ENCODE measurements around the gene GSAP.

The GSAP gene

DNA sequence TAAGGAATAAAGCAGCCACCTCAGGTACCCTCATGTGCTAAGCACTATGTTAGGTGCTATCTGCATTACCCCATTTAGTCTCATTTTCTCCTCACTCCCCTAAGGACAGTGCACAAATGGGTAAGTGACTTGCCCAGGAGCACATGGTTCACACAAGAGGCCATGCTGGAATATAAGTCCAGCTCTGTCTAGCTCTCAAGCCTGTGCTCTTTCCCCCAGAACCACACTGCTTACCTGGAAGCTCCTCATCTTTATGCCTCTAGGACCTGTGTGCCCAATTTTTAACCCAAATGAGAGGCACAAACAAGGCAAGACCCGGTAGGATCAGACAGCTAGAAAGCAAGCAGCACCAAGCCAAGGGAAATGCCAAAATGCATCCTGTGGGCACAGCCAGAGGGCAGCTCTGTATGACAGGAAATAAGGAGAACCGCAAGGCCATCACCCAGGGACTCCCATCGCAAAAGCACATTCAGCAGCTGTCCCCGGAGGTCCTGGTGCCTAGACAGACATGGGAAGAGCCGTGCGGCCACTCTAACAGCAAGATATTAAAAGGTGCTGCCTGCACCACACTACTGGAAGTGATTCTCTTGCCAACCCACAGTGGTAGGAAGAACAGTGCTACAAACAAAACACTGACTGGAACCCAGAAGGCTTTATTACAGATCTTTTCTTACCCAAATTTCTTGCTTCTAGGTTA lies 88.1 kb downstream of the GSAP start:
- DNase-seq (ENCODE audit: low read depth): no peak

DNA sequence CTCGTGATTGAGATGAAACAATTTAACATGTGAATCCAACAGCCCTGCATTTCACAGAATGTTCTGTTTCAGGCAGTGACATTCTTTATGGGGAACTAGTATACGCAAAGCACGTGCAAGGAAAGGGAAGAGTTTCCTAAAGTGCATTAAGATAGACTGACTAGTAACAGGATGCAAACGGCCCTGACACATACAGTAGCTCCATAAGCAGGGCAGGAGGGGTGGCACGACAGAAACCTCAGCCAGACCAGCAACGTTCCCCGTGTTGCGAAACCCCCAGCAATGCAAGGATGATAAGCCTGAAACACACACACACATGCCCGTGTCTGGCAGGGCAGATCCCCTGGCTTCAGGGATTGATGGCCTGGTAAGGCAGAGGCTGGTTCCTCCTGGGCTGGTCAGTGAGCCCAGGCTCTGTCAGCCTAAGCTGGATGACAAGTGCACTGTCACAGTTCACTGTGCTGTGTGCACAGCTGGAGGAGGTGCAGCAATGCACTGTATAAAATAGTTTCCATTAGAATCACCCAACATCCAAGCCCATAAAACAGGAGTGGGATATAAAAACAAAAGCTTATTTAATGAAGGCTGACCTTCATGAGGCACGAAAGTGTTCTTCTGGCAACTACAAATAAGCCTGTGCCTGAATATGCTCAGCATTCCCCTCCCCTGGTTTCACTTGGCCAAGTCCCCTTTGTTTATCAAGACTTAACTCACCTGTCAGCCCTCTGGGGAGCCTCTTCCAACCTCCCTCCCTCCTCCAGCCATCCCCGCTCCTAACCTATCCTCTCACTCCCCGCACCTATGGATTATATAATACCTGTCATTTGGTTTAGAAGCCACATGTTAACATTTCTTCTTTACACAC lies 88.8 kb downstream of the GSAP start:
- no peak for DNase-seq (ENCODE audit: low read depth)

DNA sequence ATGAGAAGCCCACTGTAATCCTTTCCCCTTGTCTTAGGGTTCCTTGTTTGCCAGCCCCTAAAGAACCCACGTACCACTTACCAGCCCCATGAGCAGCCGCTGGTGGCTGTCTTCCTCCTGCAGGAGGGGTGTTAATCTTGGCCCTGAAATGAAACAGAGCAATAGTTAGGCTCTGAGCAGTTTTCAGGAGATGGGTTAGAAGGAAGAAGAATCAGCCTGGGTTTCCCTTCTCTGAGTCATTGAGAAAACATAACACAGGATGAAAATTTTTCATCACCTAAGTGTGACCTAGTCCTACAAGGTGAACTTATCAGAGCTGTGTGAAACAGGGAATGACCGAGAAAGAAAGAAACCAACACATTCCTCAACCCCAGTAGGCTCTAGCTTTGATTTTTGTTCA lies 90.0 kb downstream of the GSAP start:
- DNase-seq (ENCODE audit: low read depth): no peak

DNA sequence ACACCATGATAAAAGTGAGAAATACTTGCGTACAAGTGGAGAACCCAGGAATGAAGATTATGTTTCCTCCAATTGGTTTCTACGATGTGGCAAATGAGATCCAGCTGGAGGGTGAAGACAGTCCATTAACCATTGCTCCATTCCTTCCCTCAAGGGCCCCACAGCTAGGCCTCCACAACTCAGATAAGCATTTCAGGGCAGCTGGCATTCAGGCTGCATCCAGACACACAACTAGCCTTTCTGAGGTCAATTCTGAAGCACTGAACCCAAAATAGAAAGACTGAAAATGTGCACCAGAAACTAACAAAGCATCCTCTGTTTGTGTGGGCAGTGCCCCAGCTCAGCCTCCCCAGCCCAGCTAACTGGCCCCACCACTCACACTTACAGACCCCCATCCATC lies 94.8 kb downstream of the GSAP start:
- DNase-seq (ENCODE audit: low read depth): no peak

DNA sequence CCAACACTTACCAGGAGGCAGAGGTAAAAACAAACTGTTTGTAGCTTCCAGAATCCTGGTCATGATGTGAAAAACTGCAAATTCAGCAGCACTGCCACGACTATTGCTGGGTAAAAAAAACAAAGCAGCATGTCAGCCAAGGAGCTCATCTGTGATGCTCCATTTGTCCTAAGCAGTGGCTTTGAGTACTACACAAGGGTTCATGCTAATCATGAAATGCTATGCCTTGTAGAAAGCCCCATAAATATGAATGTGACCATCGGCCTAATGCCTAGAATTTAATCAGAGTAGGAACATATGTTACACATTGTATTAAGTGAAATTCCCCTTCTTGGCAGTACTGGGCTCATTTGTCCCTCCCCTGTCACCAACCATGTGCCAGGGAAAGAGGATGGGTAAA lies 95.4 kb downstream of the GSAP start:
- DNase-seq (ENCODE audit: low read depth): no peak

DNA sequence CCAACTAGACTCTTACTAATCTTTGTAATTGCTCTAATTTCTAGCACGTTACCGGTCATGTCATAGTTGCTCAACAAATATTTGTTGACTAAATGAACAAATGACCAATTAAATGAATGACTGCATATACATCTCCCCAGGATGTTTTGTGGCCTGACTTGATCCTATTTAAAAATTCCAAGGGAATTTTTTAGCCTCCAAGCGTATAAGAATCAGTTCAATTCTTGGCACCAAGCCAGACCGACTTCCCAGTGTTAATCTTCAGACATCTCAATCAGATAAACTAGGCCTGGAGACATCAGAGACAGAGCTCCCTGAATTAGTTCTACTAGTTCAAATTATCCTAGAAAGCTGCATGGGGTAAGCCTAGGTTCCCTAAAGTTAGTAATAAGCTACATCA lies 96.0 kb downstream of the GSAP start:
- no peak for DNase-seq (ENCODE audit: low read depth)

DNA sequence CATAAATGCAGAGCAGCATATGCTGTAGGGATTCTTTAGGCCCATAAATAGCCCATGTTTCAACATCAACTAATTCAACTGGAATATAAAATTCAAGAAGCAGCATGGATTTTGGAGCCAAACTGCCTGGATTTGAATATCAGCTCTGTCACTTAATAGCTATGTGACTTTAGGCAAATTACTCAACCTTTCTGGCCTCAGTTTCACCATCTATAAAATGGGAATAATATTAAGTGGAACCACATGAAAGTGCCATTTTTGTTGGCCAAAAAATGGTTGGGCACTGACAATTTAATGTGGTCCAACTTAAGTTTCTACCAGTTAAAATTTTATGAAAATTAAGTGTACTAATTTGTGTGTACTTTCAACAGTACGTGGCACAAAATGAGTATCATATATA lies 98.1 kb downstream of the GSAP start:
- DNase-seq (ENCODE audit: low read depth): no peak

DNA sequence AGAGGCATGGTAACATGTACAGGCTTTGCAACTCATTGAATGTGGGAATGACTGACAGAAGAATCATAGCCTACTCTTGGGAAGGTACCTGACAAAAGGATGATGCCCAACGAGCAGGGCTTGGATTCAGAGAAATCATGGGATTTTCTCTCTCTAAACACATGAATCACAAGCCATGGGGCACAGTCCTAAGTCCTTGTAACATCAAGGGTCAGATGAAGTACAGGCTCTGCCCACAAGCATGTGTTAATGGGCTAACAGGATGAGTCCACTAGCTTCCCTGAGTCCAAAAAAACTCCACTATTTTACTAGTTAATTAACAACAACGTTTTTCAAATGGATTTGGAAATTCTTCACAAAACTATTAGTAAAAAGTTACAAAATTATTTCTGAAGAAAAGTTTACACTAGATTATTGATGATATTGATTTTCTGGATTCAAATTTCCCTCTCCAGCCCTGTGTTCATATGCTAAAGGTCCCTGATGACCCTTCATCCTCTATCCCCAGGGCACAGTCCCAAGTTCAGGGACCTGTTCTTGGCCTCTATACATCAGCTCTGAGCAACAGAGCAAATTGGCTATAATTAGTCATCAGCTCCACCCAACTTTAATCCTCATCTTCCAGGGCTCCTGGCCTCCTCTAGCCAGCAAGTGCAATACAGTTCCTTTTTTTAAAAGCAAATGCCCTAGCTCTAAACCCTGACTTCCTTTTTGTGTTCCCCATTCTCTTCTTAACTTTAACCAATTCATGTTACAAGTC lies 99.8 kb downstream of the GSAP start:
- DNase-seq (ENCODE audit: low read depth): no peak

DNA sequence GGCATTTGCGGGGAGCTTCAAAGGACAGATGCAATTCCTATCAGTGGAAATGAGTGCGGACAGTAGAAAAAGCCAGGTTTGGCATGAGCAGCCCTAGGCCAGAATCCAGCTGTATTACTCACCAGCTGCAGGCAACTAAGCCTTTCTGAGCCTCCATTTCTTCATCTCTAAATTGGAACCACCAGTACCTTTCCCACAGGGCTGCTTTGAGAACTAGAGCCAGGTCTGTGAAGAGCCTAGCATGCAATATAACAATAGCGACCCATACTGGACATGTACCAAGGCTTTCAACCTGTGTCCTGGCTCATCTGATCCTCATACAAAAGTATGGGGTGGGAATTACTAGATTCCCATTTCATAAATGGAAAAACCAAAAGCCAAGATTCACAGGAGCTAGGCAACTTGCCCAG lies 101.0 kb downstream of the GSAP start:
- DNase-seq (ENCODE audit: low read depth): no peak

DNA sequence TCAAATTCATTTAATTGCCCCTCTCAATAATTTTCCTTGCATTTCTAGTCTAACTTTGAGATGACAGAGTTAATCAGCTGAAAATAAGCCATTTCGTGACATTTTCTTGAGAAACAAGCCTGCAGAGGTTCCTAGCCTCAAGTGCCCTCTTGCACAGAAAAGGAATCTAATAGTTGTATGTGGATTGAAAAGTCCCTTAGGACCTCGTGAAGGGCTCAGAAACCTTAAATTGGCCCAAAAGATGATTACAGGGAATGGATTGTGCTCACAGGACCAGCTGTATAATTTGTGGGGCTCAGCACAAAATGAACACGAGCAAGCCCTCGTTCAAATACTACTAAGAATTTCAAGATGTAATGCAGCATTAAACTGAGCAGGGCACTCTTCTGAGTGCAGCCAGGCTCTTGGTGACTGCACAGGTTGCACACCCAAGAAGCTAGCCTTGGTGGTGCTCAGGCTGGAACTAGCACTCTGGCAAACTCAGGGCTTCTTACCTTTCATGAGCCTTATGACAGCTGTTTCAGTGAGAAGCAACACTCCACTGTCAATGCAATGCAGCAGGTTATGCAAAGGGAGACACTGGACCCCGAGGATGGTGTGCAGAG lies 102.2 kb downstream of the GSAP start:
- no peak for DNase-seq (ENCODE audit: low read depth)

DNA sequence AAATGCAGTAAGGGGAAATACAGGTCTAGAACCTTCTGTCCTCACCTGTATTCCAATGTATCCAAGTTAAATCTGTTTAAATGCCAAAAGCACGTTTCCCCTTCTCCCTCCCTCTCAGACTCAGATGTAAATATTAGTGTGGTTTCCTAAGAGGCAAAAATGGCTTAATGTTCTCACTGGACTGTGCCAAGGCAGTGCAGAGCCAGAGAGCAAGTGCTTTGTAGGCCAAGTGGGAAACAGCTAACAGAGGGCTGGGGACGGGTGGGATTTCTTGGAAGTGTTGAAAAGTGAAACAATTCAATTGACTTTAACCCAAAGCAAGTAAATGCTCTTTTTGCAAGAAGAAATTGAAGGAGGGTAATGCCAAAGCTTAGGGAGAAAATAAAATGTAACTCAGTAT lies 103.1 kb downstream of the GSAP start:
- DNase-seq (ENCODE audit: low read depth): no peak

DNA sequence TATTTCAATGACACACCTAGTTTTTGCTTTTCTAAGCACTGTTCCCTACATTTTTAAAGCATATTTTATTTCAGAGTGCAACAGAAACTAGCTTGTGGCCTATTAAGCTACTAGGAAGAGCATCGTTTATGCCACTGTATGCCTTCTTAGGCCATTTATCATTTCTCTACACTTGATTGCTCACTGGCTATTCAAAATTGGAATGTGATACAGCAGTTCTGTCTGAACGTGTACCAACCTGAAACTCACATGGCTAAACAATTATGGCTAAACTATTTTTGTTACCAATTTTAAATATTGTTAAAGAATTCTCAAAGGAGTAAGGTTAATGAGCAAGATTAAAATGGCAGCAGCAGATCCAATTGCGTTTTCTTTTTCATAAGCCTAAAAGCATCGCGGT lies 105.2 kb downstream of the GSAP start:
- DNase-seq (ENCODE audit: low read depth): no peak

DNA sequence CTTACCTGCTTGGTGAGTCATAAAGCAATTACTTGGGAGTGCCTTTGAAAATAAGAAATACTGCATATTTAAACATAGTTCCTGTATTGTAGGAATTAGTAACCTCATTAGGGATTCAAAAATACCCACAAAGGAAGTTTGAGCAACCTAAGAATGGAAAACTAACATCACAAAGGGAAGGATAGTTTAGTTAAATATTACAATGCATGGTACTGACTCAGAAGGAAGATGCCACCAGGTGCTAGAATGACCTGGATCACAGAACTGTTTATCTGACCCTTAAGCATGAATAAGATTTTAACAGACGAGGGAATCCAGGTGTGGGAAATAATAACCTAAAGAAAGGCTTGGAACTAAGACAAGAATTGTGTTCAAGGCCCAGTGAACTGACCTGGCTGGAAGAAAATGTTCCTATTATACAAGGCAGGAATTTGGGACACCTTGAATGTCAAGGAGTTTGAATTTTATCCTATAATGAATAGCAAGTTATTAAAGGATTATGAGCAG lies 106.4 kb downstream of the GSAP start:
- no peak for DNase-seq (ENCODE audit: low read depth)

DNA sequence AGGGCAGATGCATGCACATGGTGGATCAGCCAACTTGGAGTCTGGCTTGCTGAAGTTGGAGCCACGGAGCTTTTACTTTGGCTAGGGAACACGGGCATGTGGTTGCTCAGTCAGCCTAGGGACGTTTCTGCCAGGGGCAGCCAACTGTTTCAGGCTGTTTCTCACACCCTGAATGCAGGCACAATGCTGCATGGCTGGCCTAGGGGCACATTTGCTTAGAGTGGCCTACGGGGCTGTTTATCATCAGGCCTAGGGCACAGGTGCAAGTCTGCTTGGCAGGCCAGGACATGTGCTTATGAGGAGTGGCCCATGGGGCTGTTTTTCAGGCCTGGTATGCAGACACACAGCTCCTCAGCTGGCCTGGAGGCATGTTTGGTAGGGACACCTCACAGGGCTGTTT lies 107.4 kb downstream of the GSAP start:
- no peak for DNase-seq (ENCODE audit: low read depth)

DNA sequence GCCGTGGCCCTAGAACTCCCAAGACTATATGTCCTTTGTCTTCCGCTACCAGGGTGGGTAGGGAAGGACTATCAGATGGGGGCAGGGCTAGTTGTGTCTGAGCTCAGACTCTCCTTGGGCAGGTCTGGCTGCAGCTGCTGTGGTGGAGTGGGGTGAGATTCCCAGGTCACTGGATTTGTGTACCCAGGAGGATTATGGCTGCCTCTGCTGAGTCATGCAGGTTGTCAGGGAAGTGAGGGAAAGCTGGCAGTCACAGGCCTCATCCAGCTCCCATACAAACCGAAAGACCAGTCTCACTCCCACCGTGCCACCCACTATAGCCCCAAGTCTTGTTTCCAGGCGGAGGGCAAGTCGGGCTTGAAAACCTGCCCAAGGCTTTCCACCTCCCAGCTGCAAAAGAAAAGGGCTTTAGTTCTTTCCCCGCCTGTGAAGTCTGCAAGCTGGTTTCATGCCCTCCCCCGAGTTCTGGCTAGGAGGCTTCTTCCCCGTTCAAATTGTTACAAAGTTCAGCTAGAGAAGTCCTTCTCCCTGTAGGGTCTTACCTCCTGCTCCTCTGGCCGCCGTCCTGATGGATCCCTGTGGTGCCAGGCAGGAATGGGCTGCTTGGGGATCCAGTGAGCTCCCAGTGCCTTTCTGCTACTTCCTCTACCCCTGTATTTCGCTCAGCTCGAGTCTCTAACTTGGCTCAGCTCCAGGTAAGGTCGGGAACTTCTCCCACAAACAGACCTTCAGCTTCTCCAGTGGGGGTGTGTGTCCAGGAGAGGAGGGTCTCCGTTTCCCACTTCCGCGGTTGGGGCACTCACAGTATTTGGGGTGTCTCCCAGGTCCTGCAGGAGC lies 109.7 kb downstream of the GSAP start:
- DNase-seq (ENCODE audit: low read depth): no peak

DNA sequence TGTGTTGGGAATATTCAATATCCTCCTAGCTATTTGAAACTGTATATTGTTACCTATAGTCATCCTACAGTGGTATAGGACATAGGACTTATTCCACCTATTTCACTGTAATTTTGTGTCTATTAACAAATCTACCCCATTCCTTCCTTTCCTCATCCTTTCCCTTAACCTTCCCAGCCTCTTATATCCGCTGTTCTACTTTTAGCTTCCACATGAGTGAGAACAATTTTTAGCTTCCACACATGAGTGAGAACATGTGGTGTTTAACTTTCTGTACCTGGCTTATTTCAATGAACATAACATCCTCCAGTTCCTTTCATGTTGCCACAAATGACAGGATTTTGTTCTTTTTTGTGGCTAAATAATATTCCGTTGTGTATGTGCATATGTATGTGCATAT lies 120.6 kb downstream of the GSAP start:
- no peak for DNase-seq (ENCODE audit: low read depth)

DNA sequence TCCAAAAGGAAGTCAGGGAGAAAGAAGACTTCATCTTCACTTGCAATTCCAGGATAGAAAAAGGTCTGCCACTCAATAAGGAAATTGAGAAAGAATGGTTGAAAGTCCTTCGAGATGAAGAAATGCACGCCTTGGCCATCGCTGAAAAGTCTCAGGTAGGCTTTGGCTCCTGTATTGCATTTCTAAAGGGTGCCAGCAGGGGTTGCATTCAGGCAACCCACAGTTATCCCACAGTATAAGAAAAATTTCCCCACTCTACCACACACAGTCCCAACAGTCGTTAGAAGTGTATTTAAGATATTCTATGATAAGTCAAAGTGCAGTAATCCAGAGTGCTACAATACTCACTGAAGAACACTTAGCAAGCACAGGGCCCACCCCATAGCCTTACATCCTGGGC lies 123.1 kb downstream of the GSAP start:
- DNase-seq (ENCODE audit: low read depth): no peak

DNA sequence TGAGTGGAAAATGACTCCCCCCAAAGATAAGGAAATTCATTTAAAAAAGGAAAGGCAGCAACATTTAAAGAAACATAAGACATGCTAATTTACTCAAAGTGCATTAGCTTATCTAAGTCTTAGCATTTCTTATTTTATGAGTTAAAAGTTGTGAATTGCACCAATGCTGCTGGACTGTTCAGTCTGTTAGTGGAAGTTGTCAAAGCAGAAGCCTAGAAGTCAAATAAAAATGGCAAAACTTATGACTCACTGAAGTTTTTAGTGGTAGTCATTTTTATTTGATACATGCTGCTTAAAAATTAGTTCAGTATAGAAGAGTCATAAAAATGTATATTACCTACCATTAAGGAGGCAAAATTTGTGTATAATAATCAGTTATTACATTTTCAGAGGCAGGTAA lies 125.7 kb downstream of the GSAP start:
- no peak for DNase-seq (ENCODE audit: low read depth)

DNA sequence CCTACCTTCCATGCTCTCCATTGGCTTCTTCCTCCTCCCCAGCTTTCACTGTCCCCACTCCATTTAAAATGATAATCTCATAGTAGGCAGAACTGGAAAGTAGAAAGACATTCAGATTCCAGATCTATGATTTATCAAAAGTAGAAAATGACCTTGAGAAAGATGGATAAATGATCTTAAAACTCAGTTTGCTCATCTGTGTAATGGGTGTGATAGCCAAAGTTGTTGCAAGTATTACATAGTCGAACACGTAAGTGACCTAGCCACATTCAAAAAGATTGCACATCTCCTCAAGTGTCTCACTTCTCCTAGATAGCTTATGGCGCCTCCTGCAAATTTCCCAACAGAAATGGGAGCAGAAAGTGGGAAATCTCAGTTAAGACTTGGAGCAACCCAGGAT lies 126.8 kb downstream of the GSAP start:
- DNase-seq (ENCODE audit: low read depth): no peak

DNA sequence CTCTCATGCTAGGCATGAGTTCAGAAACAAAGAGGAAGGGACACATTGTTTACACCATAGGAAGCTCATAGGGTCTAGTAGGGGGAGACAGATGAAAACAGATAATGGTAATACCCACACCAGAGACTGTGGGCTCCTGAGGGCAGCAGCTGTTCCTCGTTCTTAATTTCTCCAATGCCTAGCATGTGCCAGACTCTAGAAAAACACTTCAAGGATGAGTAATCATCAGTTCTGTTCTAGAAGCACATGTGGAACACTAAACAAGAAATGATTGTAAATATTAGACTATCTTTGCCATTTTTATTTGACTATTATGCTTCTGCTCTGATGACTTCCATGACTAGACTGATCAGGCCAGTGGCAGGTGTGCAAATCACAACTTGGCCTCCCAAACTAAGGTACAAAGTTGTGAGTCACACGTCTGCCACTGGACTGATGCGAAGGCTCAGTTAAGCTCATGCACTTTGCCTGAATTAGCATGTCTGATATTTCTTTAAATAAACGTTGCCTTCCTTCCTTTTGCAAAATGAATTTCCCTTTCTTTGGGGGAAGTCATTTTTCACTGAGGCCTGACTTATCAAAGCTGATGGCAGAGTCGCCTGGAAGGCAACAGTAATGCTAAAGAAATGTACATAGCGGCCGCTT lies 127.4 kb downstream of the GSAP start:
- no peak for DNase-seq (ENCODE audit: low read depth)

DNA sequence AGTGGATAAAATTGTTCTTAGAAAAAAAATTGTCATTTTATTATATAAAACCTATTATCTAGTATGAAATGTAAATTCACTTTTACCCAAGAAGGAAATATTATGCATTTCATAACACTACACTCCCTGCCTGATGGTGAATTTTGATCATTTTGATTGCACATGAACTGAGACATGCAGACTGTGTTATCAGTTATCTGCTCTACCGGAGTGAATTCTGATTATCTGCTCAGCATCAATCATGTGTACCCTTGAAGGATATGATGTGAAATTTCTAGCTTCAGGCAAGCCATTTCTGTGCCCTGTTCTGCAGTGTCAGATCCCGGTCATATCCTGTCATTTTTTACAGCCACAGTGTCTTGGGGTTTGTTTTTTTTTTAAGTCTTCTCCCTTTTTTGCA lies 131.5 kb downstream of the GSAP start:
- no peak for DNase-seq (ENCODE audit: low read depth)

Data from CMK (cell line).